GM06990 (cell line): ENCODE data around the gene PFKL.
"Not testable (repeated sequence)": the region's sequence is repeated elsewhere in the genome, so short reads cannot be mapped to it uniquely, and the experiment has no call there.

Experiments used
- DNase-seq: peaks from one replicate; pipeline ENCODE4 v3.0.0-alpha.2; 2011; ENCODE audit not compliant: insufficient read length; ENCODE audit errors: extremely low read depth
- H3K27me3 ChIP-seq: replicated peaks from 2 replicates; pipeline ENCODE4 v1.6.0; 2011; ENCODE audit warnings: low read length; ENCODE audit not compliant: control insufficient read depth, insufficient read depth
- H3K36me3 ChIP-seq: 2 replicates; pipeline ENCODE4 v1.5.1; 2011; ENCODE audit warnings: low read length; ENCODE audit not compliant: control insufficient read depth, insufficient read depth
- H3K4me3 ChIP-seq: replicated peaks from 2 replicates; pipeline ENCODE4 v1.5.1; 2011; ENCODE audit warnings: low read depth, mild to moderate bottlenecking, control low read depth, low read length
- TF ChIP-seq, protein P1 (sequence below): IDR thresholded peaks from 2 replicates; pipeline ENCODE4 v1.5.1; 2011; ENCODE audit warnings: low read length, control low read depth, mild to moderate bottlenecking, inconsistent platforms; ENCODE audit not compliant: insufficient read depth, poor library complexity, severe bottlenecking

PFKL gene

DNA sequence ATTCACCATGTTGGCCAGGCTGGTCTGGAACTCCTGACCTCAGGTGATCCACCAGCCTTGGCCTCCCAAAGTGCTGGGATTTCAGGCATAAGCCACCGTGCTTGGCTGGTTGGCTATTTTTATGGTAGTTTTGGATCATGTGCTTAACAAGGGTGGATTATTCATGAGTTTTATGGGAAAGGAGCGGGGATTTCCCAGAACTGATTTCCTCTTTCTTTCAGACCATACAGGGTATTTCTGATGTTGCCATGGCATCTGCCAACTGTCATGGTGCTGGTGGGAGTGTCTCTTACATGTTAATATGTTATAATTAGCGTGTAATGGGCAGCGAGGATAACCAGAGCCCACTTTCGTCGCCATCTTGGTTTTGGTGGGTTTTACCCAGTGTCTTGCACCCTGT, 56.8 kb downstream of the PFKL start:
- Histone ChIP-seq H3K36me3 (no peaks in the 10 kb centered on the region; the same call in 1 of the 2 replicates), H3K4me3 (no peak overlapping the region), H3K27me3 (no peaks in the 10 kb centered on the region)
- TF ChIP-seq, protein P1, sequence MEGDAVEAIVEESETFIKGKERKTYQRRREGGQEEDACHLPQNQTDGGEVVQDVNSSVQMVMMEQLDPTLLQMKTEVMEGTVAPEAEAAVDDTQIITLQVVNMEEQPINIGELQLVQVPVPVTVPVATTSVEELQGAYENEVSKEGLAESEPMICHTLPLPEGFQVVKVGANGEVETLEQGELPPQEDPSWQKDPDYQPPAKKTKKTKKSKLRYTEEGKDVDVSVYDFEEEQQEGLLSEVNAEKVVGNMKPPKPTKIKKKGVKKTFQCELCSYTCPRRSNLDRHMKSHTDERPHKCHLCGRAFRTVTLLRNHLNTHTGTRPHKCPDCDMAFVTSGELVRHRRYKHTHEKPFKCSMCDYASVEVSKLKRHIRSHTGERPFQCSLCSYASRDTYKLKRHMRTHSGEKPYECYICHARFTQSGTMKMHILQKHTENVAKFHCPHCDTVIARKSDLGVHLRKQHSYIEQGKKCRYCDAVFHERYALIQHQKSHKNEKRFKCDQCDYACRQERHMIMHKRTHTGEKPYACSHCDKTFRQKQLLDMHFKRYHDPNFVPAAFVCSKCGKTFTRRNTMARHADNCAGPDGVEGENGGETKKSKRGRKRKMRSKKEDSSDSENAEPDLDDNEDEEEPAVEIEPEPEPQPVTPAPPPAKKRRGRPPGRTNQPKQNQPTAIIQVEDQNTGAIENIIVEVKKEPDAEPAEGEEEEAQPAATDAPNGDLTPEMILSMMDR, result no peak
- no peak for DNase-seq

DNA sequence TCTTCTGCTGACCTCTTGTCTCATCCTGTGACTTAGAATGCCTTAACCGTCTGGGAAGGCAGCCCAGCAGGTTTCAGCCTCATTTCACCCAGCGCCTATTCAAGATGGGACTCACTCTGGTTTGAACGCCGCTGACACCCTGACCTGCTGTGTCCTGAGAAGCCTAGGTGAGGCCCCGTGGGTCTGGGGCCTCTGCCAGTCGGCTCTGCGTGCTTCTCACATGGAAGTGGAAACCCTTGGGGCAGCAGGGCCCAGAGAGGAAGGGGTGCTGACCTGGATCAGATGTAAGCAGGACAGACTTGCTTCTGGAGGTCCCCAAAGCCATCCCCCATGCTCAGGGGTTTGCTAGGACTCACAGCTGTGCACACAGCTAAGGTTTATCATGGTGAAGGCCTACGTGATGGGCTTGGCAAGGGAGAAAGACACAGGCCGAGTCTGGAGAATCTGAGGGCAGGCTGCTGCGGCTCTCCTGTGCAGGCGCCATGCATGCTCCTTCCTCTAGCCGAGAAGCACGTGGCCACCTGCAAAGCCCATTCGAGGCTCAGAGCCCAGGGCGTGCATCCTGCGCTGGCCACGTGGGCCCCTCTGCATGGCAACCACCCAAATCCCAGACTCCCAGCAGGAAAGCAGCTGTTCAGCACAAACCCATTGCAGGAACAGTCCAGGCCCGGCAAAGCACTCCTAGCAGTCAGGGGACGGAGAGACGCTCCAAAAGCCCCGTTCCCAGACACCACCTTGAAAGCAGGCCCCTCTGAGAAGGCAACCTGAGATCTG, 57.4 kb downstream of the PFKL start:
- H3K4me3 ChIP-seq, result no peak overlapping the region
- TF ChIP-seq, protein P1, result no peak
- H3K36me3 ChIP-seq, result no peaks in the 10 kb centered on the region; the same call in 1 of the 2 replicates
- DNase-seq, result no peak
- H3K27me3 ChIP-seq, result no peaks in the 10 kb centered on the region

DNA sequence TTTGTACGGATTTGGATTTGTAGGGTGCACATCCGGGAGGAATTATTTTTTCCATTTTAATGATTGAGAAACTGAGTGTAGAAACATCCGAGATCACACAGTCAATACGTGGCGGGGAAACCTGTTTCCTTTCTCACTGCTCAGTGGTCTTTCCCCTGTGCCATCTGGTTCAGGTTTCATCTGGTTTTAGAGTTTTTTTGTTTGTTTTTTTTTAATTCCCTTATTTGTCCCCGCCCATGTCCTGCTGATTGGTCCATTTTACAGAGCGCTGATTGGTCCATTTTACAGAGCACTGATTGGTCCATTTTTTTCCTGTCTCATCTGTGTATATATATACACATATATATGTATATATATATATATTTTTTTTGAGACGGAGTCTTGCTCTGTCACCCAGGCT, 59.5 kb downstream of the PFKL start:
- H3K4me3 ChIP-seq, result no peak overlapping the region
- H3K27me3 ChIP-seq, result no peaks in the 10 kb centered on the region
- TF ChIP-seq, protein P1, result no peak
- no peaks in the 10 kb centered on the region; the same call in 1 of the 2 replicates for H3K36me3 ChIP-seq
- DNase-seq, result no peak

DNA sequence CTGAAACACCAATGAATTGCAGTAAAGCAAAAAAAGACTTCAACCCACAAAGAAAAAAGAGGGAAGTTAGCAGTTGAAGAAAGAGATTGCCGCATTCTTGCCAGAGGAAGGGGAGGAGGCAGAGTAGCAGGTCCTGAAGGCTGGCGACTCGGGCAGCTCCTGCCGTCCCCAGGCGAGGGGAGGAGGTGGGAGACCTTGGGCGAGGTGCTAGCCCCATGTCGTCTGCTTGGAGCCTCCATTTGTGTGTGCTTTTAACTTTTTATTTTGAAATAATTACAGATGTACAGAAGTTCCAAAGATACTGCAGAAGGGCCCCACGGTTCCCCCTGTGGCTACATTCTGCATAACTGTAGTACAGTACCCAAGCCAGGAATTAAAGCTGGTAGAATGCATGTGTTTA, 60.3 kb downstream of the PFKL start:
- no peak for DNase-seq
- H3K4me3 ChIP-seq, result no peak overlapping the region
- TF ChIP-seq, protein P1, result peak; percentile 15
- H3K27me3 ChIP-seq, result no peaks in the 10 kb centered on the region
- no peaks in the 10 kb centered on the region; the same call in 1 of the 2 replicates for H3K36me3 ChIP-seq

DNA sequence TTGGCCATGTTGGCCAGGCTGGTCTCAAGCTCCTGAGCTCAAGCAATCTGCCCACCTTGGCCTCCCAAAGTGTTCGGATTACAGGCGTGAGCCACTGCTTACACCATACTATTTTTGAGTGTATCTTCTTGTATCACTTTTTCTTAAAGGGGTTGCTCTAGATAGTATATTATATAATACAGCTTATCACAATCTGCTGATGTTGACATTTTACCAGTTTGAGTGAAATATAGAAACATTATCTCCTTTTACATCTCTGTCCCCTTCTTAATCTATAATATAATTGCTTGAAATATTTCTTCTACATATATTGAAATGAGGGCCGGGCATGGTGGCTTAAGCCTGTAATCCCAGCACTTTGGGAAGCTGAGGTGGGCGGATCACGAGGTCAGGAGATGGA, 62.0 kb downstream of the PFKL start:
- H3K36me3 ChIP-seq, H3K4me3 ChIP-seq, DNase-seq, H3K27me3 ChIP-seq: not testable (repeated sequence)

DNA sequence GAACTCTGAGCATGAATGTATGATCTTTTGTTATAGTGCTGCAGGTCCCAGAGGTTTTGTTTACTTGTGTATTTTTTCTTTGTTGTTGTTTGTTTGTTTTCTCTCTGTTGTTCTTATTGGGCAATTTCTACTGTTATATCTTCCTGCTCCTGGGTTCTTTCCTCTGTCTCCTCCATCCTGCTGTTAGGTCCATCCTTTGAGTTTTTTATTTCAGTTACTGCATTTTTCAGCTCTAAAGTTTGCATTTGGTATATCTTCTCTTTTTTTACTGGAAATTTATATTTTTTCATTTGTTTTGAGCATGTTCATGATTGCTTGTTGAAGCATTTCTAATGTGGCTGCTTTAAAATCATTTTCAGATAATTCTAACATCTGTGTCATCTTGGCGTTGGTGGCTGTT, 63.4 kb downstream of the PFKL start:
- TF ChIP-seq, protein P1, result no peak
- H3K36me3 ChIP-seq, result no peaks in the 10 kb centered on the region
- no peak for DNase-seq
- no peak overlapping the region for H3K4me3 ChIP-seq
- H3K27me3 ChIP-seq, result no peaks in the 10 kb centered on the region
